HG03571 (cell line): ENCODE results near the gene PHLPP1.

ENCODE experiments used
- ATAC-seq: cut with Tn5 transposase; IDR thresholded peaks from one replicate; pipeline ENCODE4 v1.9.1; 2021; ENCODE audit not compliant: unreplicated experiment

The PHLPP1 gene

GRCh38 chr18:62975785-62976184 lies 260.4 kb downstream of the PHLPP1 start:
- ATAC-seq: no peak

GRCh38 chr18:62976227-62976626 lies 260.9 kb downstream of the PHLPP1 start:
- ATAC-seq: no peak

DNA sequence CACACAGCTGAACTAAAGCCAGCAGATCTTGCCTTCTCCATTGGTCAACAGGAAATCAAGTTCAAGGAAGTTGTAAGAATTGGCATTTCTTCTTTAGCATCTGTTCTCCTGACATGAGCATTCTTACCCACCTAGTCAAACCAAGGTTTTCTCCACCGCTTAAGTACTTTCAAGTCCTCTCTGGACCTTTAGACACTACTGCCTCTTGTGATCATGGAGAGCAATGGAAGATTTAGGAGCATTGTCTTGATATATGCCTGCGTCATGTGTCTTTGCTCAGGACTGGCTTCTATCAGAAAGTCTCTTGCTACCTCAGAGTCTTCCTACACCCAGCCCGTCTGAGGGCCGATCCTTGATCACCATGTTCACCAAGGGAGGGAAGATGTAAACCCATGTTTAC lies 262.2 kb downstream of the PHLPP1 start:
- ATAC-seq: no peak

DNA sequence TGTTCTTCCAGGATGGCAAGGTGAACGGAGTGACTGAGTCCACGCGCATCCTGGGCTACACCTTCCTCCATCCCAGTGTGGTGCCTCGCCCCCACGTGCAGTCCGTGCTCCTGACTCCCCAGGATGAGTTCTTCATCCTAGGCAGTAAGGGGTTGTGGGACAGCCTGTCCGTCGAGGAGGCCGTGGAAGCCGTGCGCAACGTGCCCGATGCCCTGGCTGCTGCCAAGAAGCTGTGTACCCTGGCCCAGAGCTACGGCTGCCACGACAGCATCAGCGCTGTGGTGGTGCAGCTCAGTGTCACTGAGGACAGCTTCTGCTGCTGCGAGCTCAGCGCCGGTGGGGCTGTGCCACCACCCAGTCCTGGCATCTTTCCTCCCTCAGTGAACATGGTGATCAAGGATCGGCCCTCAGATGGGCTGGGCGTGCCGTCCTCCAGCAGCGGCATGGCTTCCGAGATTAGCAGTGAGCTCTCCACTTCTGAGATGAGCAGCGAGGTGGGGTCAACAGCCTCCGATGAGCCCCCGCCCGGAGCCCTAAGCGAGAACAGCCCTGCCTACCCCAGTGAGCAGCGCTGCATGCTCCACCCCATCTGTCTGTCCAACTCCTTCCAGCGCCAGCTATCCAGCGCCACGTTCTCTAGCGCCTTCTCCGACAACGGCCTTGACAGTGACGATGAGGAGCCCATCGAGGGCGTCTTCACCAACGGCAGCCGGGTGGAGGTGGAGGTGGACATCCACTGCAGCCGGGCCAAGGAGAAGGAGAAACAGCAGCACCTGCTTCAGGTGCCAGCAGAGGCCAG lies 263.1 kb downstream of the PHLPP1 start:
- no peak for ATAC-seq

- ATAC-seq: no peak
These were observed 263.8 kb downstream of the PHLPP1 start for GRCh38 chr18:62979176-62979575.

DNA sequence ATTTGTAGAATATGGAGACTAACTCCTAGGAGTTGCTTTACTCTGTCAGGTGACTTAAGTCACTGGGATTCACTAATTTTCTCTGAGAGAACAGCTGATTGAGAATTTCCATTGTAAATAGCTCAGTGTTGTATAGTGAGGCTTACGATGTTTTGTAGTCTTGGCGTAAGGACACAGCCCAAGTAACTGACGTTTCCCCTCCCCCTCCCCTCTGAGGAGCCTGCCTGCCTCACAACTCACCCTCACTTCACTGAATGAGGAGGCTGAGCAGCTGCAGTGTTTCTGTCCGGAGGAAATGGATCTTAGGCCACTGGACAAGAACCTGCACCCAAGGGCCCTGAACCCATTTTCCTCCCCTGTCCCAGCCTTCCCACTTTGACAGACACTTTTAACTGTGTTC lies 264.6 kb downstream of the PHLPP1 start:
- ATAC-seq: no peak

DNA sequence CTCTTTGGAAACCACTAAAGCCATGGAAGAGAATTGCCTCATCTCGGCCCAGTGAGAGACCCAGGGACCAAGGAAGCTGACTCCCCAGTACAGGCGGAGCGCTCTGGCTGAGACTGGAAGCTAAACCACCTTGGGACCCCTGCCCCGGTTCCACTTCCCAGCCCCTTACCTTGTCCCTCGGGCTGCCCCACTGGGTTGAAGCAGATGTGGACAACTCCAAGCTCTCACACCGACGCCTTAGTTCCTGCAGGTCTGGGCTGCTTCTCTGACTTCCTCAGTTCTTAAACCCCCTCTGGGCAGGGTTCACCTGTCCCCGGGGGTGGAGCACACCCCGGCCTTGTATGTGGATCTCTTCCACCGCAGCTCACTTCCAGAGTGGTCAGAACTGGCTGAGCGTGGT lies 266.2 kb downstream of the PHLPP1 start:
- ATAC-seq: no peak

DNA sequence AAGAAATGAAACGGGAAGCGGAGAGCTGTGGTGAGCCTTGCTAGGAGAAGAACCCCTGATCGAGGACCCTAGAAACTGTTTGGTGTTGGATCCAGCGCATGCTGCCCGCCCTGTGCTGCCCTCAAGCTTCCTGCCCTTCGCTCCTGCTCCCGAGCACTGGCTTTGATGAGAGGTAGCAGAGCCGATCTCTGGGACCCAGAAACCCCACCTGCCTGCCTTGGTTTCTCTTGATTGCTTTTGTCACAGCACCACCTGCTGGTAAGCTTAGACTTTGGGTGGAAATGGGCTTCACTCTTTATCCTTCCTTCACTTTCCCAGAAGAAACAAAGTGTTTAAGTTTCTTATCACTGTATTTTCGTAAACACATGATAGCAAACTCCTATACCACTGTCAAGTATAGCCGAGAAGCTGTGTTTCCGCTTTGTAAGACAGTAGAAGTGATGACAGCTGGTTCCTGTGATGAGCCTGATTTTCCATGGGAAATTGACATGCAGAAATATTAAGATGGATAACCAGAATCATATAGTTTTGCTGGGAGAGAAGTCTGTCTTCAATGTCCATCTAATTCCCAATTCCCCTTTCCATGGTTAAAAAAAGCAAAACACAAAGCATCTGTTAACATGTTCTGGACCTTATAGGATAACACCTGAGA lies 267.4 kb downstream of the PHLPP1 start:
- ATAC-seq: no peak

DNA sequence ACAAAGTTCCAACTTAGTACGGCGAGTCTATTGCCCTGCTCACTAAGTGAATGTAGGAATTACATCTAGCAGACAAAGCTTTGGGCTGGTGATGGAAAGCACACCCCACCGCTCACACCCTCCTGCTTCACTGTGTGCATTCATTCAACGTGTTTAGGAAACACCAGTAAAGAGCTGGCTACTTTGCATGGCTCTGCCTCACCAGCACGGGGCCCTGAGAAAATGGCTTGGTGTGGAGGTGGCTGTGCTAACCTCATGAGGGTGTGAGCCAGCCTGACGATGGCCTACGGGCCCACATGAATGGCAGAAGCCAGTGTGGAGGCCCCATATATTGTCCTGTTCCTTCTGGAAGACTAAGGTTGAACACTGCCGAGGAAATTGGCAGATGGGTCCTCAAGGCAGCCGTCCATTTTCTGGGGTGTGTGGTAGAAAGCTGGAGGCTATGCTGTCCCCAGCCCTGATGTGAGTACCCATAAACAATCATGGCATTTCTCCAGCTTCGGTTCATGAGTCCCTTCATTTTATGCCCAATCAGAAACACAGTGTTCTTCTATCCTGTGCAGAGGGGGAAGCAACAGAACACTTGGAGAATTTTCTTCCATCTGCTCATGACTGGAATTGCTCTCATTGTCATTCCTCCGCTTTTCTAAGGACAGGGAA lies 269.4 kb downstream of the PHLPP1 start:
- ATAC-seq: no peak

GRCh38 chr18:62986490-62986889 lies 271.1 kb downstream of the PHLPP1 start:
- ATAC-seq: no peak

- no peak for ATAC-seq
These were observed 271.9 kb downstream of the PHLPP1 start for GRCh38 chr18:62987055-62987830.

- ATAC-seq: no peak
These were observed 272.5 kb downstream of the PHLPP1 start for GRCh38 chr18:62987859-62988258.

DNA sequence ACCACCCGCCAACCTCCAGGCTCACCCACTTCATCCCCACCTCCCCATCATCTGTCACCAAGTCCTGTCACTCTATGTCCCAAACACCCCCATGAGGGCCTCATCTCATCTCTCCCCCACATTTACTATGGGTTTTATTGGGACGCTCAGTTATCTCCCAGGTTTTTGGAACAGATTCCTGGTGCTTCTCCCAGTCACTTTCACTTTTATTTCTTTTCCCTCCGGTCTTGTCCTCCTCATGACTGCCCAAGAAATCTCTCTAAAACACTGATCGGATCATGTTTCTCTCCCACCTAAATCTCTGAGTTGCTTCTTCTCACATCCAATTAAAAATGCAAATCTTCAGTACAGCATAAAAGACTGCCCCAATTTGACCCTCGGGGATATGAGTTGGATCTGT lies 273.1 kb downstream of the PHLPP1 start:
- no peak for ATAC-seq

DNA sequence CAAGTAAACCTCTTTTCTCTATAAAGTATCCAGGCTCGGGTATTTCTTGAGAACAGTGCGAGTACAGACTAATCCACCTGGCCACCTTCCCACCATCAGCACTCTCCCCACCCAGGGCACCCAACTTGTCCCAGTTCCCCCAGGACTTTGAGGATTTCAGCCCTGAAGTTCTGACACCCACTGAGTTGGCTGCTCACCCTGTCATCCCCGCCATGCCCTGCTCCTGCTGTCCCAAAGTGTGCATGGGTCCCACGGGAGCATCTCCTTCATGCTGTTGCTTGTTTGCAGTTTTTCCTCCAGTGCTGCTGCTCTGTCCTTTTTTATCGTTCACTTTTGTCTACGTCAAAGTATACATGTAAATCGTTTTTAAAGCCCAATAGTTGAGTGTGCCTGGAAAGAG lies 273.9 kb downstream of the PHLPP1 start:
- ATAC-seq: no peak

GRCh38 chr18:62990653-62991052 lies 275.3 kb downstream of the PHLPP1 start:
- ATAC-seq: no peak

GRCh38 chr18:62991389-62991788 lies 276.0 kb downstream of the PHLPP1 start:
- no peak for ATAC-seq

DNA sequence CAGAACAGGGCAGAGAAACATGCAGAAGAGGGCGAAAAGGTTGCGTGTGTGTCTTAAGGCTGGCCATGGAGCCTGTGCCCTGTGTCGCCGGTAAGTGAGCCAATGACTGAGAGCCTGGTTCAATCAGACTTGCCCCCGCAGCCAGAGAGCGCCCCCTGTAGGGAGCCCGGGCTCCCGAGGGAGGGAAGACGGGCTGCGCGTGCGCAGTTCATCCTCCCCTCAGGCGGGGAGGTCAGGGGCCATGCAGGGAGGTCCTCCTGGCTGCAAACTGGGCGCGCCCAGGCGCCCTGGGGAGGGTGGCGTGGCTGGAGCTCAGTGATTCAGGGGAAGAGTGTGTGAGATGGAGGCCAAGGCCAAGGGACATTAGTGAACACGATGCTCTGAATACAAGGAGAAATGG lies 276.6 kb downstream of the PHLPP1 start:
- no peak for ATAC-seq

DNA sequence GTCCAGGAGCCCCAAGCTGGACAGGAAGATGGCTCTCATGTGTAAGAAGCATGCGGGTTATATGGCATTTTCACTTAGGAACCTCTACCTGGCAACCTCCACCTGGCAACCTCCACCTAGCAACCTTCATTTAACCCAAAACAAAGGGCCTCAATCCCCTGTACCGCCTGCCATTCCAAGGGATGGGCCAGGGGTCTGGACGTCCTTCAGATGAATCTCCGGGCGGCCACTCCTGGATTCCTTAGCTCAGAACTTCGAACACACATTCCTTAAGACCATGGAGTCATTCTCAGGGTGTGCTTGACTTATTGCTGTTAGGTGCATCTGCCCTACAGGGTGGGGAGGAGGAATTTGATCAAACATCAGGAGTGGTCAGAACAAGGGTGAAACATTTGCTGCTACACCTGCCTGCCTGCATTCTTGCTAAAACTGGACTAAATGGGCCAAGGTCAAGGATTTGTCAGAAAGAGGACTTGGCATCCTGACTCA lies 277.6 kb downstream of the PHLPP1 start:
- no peak for ATAC-seq

- ATAC-seq: no peak
These were observed 281.2 kb downstream of the PHLPP1 start for GRCh38 chr18:62996566-62996965.

GRCh38 chr18:62997076-62997475 lies 281.7 kb downstream of the PHLPP1 start:
- ATAC-seq: no peak

DNA sequence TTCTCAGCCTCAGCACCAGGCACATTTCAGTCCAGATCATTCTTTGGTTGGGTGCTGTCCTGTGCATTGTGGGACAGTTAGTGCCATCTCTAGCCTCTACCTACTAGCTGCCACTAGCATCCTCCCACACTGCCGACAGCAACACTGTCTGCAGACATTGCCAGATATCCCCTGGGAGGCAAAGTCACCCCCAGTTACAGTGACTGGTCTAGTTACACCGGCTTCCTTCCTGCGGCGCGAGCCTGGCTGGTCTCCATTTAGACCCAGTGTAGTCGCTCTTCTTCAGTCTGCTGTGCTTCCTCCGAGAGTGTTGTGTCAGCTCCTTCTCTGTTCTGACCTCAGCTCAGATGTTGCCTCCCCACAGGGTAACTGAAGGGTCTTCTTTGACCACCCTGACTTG lies 283.1 kb downstream of the PHLPP1 start:
- no peak for ATAC-seq
